ENCODE data around the gene FAM222A. TPM values are rescaled to one million over a fixed set of nuclear protein-coding genes. Genes with fewer than 3 reads are reported as not detected.

Gene FAM222A
- total RNA-seq, 4 donors from 2014 or later, result 0.34 to 3.5 (median 1.7) TPM; not detected in 1

- no peaks in the 10 kb centered on the region for H3K4me1 ChIP-seq
- no peak for TF ChIP-seq CTCF (IDR thresholded peaks at IDR 0.05)
- no peak for TF ChIP-seq POLR2A (IDR thresholded peaks at IDR 0.05)
- DNase-seq, result no peak
- no peaks in the 10 kb centered on the region for H3K9me3 ChIP-seq
- no peak overlapping the region for H3K27ac ChIP-seq
- H3K36me3 ChIP-seq, result no peaks in the 10 kb centered on the region
- no peak overlapping the region for H3K4me3 ChIP-seq
- intact Hi-C loops (cut with DNase I; ENCODE audit: low total_unique reads), result no loop called here
- H3K27me3 ChIP-seq, result no peaks in the 10 kb centered on the region
Measured at GRCh38 chr12:109762673-109763191, 49.1 kb downstream of the FAM222A start.

GRCh38 chr12:109763201-109763841 lies 49.7 kb downstream of the FAM222A start:
- intact Hi-C loops (cut with DNase I; ENCODE audit: low total_unique reads), result no loop called here
- Histone ChIP-seq H3K27ac (no peak overlapping the region), H3K4me3 (no peak overlapping the region), H3K36me3 (no peaks in the 10 kb centered on the region), H3K27me3 (no peaks in the 10 kb centered on the region), H3K4me1 (no peaks in the 10 kb centered on the region), H3K9me3 (no peaks in the 10 kb centered on the region)
- DNase-seq, result no peak
- no peak for TF ChIP-seq POLR2A (IDR thresholded peaks at IDR 0.05)
- TF ChIP-seq CTCF (IDR thresholded peaks at IDR 0.05), result no peak

- DNase-seq, result no peak
- intact Hi-C loops (cut with DNase I; ENCODE audit: low total_unique reads), result no loop called here
- Histone ChIP-seq H3K27me3 (no peaks in the 10 kb centered on the region), H3K9me3 (no peaks in the 10 kb centered on the region), H3K4me1 (no peaks in the 10 kb centered on the region), H3K27ac (no peak overlapping the region), H3K4me3 (no peak overlapping the region), H3K36me3 (no peaks in the 10 kb centered on the region)
- TF ChIP-seq CTCF (IDR thresholded peaks at IDR 0.05), result no peak
- TF ChIP-seq POLR2A (IDR thresholded peaks at IDR 0.05), result no peak
Measured at GRCh38 chr12:109764123-109764522, 50.5 kb downstream of the FAM222A start.

- Histone ChIP-seq H3K4me1 (no peaks in the 10 kb centered on the region), H3K36me3 (no peaks in the 10 kb centered on the region), H3K27ac (no peak overlapping the region), H3K27me3 (no peaks in the 10 kb centered on the region), H3K4me3 (no peak overlapping the region), H3K9me3 (no peaks in the 10 kb centered on the region)
- TF ChIP-seq POLR2A (IDR thresholded peaks at IDR 0.05) (no peak), CTCF (IDR thresholded peaks at IDR 0.05) (no peak)
- no peak for DNase-seq
- intact Hi-C loops (cut with DNase I; ENCODE audit: low total_unique reads), result no loop called here
Measured at GRCh38 chr12:109764776-109765445, 51.3 kb downstream of the FAM222A start.

GRCh38 chr12:109765446-109765810 lies 51.8 kb downstream of the FAM222A start:
- Histone ChIP-seq H3K36me3 (no peaks in the 10 kb centered on the region), H3K4me3 (no peak overlapping the region), H3K9me3 (no peaks in the 10 kb centered on the region), H3K27me3 (no peaks in the 10 kb centered on the region), H3K27ac (no peak overlapping the region), H3K4me1 (no peaks in the 10 kb centered on the region)
- intact Hi-C loops (cut with DNase I; ENCODE audit: low total_unique reads), result no loop called here
- DNase-seq, result no peak
- TF ChIP-seq CTCF (IDR thresholded peaks at IDR 0.05), result no peak
- no peak for TF ChIP-seq POLR2A (IDR thresholded peaks at IDR 0.05)

All from uterus (tissue), 4 donors.